Activated effector memory CD4-positive, alpha-beta T cell treated with anti-CD3 and anti-CD28 coated beads, Interleukin-2, amount 50 U/mL, for 16 hours (primary cell): ENCODE results near the gene EXOC2.
A peak's percentile ranks its signal among the peaks of the same experiment; 100 is the strongest.
"Not testable (repeated sequence)": the region's sequence is repeated elsewhere in the genome, so short reads cannot be mapped to it uniquely, and the experiment has no call there.

Source experiments
- DNase-seq: peaks from one replicate; pipeline ENCODE4 v3.0.0-alpha.2; 2020

The EXOC2 gene

GRCh38 chr6:633611-634010 is 59.3 kb downstream of the EXOC2 start:
- no peak for DNase-seq

GRCh38 chr6:628766-629165 is 64.2 kb downstream of the EXOC2 start:
- DNase-seq = no peak

GRCh38 chr6:626236-626635 is 66.7 kb downstream of the EXOC2 start:
- DNase-seq = no peak

GRCh38 chr6:624979-625378 is 68.0 kb downstream of the EXOC2 start:
- DNase-seq = no peak

GRCh38 chr6:622462-622861 is 70.5 kb downstream of the EXOC2 start:
- no peak for DNase-seq

- DNase-seq = no peak
These were observed 71.0 kb downstream of the EXOC2 start for GRCh38 chr6:621931-622330.

- no peak for DNase-seq
These were observed 72.0 kb downstream of the EXOC2 start for GRCh38 chr6:620950-621349.

- DNase-seq = no peak
These were observed 72.8 kb downstream of the EXOC2 start for GRCh38 chr6:620166-620565.

- no peak for DNase-seq
These were observed 75.4 kb downstream of the EXOC2 start for GRCh38 chr6:617456-618100.

- no peak for DNase-seq
These were observed 79.0 kb downstream of the EXOC2 start for GRCh38 chr6:613981-614380.

- DNase-seq = no peak
These were observed 81.0 kb downstream of the EXOC2 start for GRCh38 chr6:611928-612327.

GRCh38 chr6:610882-611281 is 82.1 kb downstream of the EXOC2 start:
- no peak for DNase-seq

- DNase-seq = no peak
These were observed 83.0 kb downstream of the EXOC2 start for GRCh38 chr6:609905-610304.

GRCh38 chr6:606829-607379 is 86.0 kb downstream of the EXOC2 start:
- no peak for DNase-seq

- not testable (repeated sequence) for DNase-seq
These were observed 87.0 kb downstream of the EXOC2 start for GRCh38 chr6:605895-606294.

GRCh38 chr6:604579-604978 is 88.4 kb downstream of the EXOC2 start:
- no peak for DNase-seq

GRCh38 chr6:603265-603664 is 89.7 kb downstream of the EXOC2 start:
- DNase-seq = no peak

GRCh38 chr6:599576-600448 is 93.1 kb downstream of the EXOC2 start:
- DNase-seq = no peak

GRCh38 chr6:593907-594212 is 99.1 kb downstream of the EXOC2 start:
- DNase-seq = no peak

- DNase-seq = peak; percentile 81
These were observed 99.6 kb downstream of the EXOC2 start for GRCh38 chr6:593139-593906.

GRCh38 chr6:589090-589489 is 103.8 kb downstream of the EXOC2 start:
- DNase-seq = no peak

- DNase-seq = no peak
These were observed 106.4 kb downstream of the EXOC2 start for GRCh38 chr6:586553-586952.

GRCh38 chr6:583635-584034 is 109.3 kb downstream of the EXOC2 start:
- DNase-seq = no peak

GRCh38 chr6:583116-583515 is 109.8 kb downstream of the EXOC2 start:
- no peak for DNase-seq
